Measurements from ENCODE around the gene SOHLH2.

DNA sequence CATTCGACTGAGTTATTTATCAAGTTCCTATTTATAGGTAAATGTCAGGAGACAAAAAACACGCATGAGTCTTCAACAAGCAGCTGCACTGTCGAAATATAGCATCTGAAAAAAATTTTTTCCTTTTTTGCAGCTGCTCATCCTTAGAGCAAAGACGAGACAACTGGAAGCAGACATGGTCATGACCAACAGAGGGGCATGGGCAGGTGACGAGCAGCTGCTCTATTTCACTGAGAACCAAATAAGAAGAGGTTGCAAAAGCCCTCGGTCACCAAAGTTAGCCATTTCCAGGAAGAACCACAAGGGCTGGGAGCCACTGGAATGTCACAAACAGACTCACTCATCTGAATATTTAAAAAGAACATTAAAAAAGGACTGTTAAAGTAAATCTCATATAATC is 22.2 kb downstream of the SOHLH2 start:
- TF ChIP-seq POLR2A (IDR thresholded peaks at IDR 0.05; ENCODE audit: low read depth, low read length) (no peak), TAF1 (IDR thresholded peaks at IDR 0.05; ENCODE audit: borderline replicate concordance, low read depth, low read length) (no peak)

All from GM12892 (cell line).